ENCODE results near the gene CFL2. TPM values are rescaled to one million over a fixed set of nuclear protein-coding genes. Genes with fewer than 3 reads are reported as not detected.

CFL2 gene
- total and polyA plus RNA-seq, 9 donors, result 43.0 to 194 (median 70.7) TPM

DNA sequence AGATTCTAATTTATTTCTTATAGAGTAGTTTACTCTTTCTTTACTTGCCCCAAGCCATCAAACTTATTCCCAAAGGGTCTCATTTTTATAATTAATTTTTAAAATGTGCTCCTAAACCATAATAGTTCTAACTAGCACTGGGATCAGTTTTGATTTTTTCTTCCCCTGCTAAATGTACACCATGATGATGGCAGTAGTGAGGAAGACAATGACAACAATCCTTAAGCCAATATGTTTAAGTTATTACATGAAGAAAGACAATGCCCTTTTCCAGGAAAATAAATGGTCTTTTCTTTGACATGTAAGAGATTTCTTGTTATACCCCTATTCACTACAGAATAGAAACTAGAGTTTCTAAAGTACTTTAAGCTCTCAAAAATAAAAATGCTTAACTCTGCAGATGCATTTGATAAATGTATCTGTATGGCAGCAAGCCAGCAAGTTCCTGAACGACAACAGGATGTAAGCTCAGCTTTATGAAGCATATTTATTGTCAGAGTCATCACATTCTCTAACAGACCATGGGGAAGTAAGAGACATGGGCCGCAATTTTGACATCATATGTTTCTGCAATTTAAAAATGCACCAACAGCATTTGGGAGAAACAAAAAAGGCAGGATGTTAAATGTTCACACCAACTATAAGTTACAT is 48.5 kb downstream of the CFL2 start:
- Histone ChIP-seq H3K4me3 (no peak overlapping the region), H3K27ac (no peak overlapping the region), H3K36me3 (no peaks in the 10 kb centered on the region), H3K4me1 (ENCODE audit: insufficient read depth) (no peaks in the 10 kb centered on the region), H3K9me3 (no peaks in the 10 kb centered on the region), H3K27me3 (no peaks in the 10 kb centered on the region)
- 41 to 47% (median 44%) methylated on average over 2 of the region's 2 CpGs for WGBS, 3 donors
- TF ChIP-seq, protein P1, sequence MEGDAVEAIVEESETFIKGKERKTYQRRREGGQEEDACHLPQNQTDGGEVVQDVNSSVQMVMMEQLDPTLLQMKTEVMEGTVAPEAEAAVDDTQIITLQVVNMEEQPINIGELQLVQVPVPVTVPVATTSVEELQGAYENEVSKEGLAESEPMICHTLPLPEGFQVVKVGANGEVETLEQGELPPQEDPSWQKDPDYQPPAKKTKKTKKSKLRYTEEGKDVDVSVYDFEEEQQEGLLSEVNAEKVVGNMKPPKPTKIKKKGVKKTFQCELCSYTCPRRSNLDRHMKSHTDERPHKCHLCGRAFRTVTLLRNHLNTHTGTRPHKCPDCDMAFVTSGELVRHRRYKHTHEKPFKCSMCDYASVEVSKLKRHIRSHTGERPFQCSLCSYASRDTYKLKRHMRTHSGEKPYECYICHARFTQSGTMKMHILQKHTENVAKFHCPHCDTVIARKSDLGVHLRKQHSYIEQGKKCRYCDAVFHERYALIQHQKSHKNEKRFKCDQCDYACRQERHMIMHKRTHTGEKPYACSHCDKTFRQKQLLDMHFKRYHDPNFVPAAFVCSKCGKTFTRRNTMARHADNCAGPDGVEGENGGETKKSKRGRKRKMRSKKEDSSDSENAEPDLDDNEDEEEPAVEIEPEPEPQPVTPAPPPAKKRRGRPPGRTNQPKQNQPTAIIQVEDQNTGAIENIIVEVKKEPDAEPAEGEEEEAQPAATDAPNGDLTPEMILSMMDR (IDR thresholded peaks at IDR 0.05), result no peak
- TF ChIP-seq POLR2A (IDR thresholded peaks at IDR 0.05), result no peak
- TF ChIP-seq EP300 (IDR thresholded peaks at IDR 0.05), result no peak
- no peak for DNase-seq
- intact Hi-C loops (cut with DNase I), result no loop called here

DNA sequence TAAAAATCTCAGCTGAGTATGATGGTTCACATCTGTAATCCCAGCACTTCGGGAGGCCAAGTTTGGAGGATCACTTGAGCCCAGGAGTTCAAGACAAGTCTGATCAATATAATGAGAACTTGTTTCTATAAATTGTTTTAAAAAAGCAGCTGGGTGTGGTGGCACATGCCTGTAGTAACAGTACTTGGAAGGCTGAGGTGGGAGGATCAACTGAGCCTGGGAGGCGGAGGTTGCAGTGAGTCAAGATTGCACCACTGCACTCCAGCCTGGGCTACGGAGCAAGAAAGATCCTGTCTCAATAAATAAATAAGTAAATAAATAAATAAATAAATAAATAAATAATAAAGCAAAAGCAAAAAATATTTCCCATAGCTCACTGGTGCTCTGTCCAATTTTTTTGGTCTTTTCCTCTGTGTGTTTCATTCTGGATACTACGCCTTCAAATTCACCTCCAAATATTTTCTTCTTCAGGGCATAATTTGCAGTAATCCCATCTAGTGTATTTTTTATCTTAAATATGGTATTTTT is 51.8 kb downstream of the CFL2 start:
- H3K4me1 ChIP-seq (ENCODE audit: insufficient read depth), result no peaks in the 10 kb centered on the region
- TF ChIP-seq EP300 (IDR thresholded peaks at IDR 0.05) (no peak), POLR2A (IDR thresholded peaks at IDR 0.05) (no peak)
- TF ChIP-seq, protein P1 (IDR thresholded peaks at IDR 0.05), result no peak
- no peak overlapping the region for H3K27ac ChIP-seq
- 91 to 97% (median 96%) methylated on average over 4 of the region's 4 CpGs for WGBS, 3 donors
- intact Hi-C loops (cut with DNase I), result no loop called here
- DNase-seq, result no peak
- no peaks in the 10 kb centered on the region for H3K9me3 ChIP-seq
- H3K36me3 ChIP-seq, result no peaks in the 10 kb centered on the region
- H3K4me3 ChIP-seq, result no peak overlapping the region
- H3K27me3 ChIP-seq, result no peaks in the 10 kb centered on the region

DNA sequence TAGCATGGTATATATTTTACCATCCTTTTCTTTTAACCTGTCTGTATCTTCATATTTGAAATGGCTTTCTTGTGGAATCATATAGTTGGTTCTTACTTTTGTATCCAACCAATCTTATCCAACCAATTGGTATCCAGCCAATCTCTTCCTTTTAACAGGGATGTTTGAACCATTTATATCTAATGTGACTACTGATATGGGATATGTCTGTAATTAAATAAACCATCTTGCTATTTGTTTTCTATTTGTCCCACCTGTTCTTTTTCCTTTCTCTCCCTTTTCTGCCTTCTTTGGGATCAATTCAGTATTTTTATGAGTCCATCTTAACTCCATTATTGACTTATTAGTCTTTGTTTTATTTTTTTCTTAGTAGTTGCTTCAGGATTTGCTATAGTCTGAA is 53.6 kb downstream of the CFL2 start:
- H3K4me1 ChIP-seq (ENCODE audit: insufficient read depth), result no peaks in the 10 kb centered on the region
- H3K27me3 ChIP-seq, result no peaks in the 10 kb centered on the region
- H3K27ac ChIP-seq, result no peak overlapping the region
- intact Hi-C loops (cut with DNase I), result no loop called here
- H3K36me3 ChIP-seq, result no peaks in the 10 kb centered on the region
- no peaks in the 10 kb centered on the region for H3K9me3 ChIP-seq
- H3K4me3 ChIP-seq, result no peak overlapping the region
- no peak for DNase-seq
- TF ChIP-seq, protein P1 (IDR thresholded peaks at IDR 0.05), result no peak
- no peak for TF ChIP-seq EP300 (IDR thresholded peaks at IDR 0.05)
- no peak for TF ChIP-seq POLR2A (IDR thresholded peaks at IDR 0.05)

Small RNAs within 50 kb of the gene (small RNA-seq; reads per million reads assigned to genes)
- not detected for gene RNU6-1261P

Other genes with a start within 250 kb of the CFL2 start
- 10 to 100 TPM; 41.1 to 53.8 (median 47.0) TPM for gene EAPP, start 174.9 kb downstream of the CFL2 start, total RNA-seq
- gene EAPP, start 174.9 kb downstream of the CFL2 start, polyA plus RNA-seq, result 10 to 100 TPM; 67.6 to 67.8 TPM
- gene SNX6, start 84.4 kb downstream of the CFL2 start, total RNA-seq, result 10 to 100 TPM; 45.2 to 71.5 (median 64.5) TPM
- 10 to 100 TPM; 44.3 to 80.3 TPM for gene SNX6, start 84.4 kb downstream of the CFL2 start, polyA plus RNA-seq
- gene BAZ1A, start 160.8 kb upstream of the CFL2 start, total RNA-seq, result 10 to 100 TPM; 12.5 to 30.1 (median 17.9) TPM
- gene BAZ1A, start 160.8 kb upstream of the CFL2 start, polyA plus RNA-seq, result 10 to 100 TPM; 10.4 to 14.2 TPM

All from ovary (tissue), 9 donors.